ENCODE results near the gene DAB2IP.
"Not testable (repeated sequence)": the region's sequence is repeated elsewhere in the genome, so short reads cannot be mapped to it uniquely, and the experiment has no call there.

The DAB2IP gene

DNA sequence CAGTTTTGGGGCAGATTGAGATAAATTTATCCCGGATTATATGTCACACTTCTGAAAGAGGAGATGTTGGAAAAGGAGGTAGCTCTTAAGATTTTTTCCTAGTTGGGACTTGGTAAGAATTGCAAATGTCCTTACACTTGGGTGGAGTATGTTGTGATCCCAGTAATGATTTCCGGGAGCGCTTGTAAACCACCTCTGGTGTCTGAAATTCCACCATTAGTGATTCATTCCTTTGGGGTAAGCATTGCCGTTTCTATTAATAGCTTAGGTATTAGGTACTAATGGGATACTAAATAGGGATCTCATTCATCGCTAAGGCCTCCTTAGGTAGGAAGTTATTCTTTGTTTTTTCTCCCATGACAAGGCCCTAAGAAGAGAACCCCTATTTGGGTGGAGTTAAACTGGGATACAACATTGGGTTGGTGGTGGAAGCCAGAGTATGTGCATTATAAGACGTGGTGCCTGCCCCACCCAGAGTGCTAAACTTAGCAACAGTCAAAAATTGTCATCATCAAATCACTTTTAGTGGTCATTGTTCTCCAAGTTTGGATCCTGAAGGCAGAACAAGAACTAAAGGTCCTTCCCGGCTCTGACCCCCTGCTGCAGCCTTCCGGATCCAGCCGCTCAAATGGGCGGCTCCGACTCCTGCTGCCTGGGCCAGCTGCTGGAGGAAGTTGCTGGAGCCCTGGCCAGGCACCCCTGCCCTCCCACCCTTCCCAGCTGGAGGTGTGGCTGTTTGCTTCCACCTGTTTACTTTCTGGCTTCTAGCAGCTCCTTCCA is 31.7 kb upstream of the DAB2IP start:
- CTCF ChIA-PET = interaction anchor here (1.2 kb wide), 1 partner anchor 51 kb away, joined by 3 read pairs; no protein-coding TSS in a partner anchor
- H3K4me1 Mint-ChIP-seq = peaks cover 5% of the 10 kb centered on the region
- no peaks in the 10 kb centered on the region for H3K9me3 Mint-ChIP-seq
- H3K36me3 Mint-ChIP-seq = no peaks in the 10 kb centered on the region
- no peak overlapping the region for H3K4me3 Mint-ChIP-seq
- H3K27ac Mint-ChIP-seq = no peak overlapping the region
- H3K27me3 Mint-ChIP-seq = peaks cover 17% of the 10 kb centered on the region
- no peak for DNase-seq

DNA sequence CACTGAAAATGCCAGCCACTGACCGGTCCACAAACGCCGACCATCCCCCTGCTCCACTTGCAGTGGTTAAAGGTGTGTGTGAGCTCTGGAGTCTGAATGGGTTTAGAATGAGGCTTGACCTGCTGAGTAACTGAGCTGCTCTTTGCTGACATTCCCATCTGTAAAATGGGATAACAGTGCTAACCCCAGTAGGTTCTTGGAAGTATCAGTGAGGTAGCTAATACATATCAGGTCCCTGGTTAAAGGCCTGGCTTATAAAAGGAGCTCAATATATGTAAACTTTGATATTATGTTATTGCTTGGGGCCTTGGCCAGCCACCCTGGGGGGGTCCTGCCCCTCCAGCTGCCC is 31.1 kb upstream of the DAB2IP start:
- peaks cover 5% of the 10 kb centered on the region for H3K4me1 Mint-ChIP-seq
- DNase-seq = no peak
- H3K36me3 Mint-ChIP-seq = no peaks in the 10 kb centered on the region
- H3K9me3 Mint-ChIP-seq = no peaks in the 10 kb centered on the region
- no peak overlapping the region for H3K27ac Mint-ChIP-seq
- CTCF ChIA-PET = interaction anchor here (1.2 kb wide), 1 partner anchor 52 kb away, joined by 3 read pairs; no protein-coding TSS in a partner anchor
- peaks cover 17% of the 10 kb centered on the region for H3K27me3 Mint-ChIP-seq
- H3K4me3 Mint-ChIP-seq = no peak overlapping the region

DNA sequence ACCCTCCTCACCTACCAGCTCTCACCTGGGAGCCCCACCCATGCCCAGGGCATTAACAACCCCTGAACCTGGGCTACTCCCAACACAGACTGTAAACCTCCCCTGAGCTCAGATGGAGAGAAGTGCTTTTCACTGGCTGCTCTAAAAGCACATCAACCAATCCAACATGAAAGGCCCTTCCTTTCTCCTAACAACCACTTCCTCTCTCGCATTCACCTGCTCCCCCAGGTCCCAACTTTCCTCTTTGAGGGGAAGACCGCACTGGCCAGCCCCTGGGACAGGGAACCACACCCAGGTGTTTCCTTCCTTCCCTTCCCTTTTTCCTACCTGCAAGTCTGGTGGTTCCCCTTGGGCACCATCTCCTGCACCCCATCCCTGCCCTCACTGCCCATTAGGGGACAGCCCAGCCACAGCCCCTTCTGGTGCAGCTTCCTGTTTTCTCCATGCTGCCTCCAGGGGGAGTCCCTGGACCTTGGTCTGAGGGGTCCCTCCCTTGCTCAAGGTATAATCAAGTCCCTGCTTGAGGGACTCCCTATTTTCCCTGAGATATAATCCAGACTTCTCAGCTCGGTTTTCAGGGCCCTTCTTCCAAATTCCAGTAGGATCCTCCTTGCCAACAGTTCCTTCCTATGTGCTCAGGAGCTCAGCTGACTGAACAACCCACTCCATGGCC is 30.5 kb upstream of the DAB2IP start:
- Mint-ChIP-seq H3K9me3 (no peaks in the 10 kb centered on the region), H3K27me3 (peaks cover 20% of the 10 kb centered on the region), H3K4me3 (no peak overlapping the region), H3K36me3 (no peaks in the 10 kb centered on the region), H3K27ac (peak overlapping the region; percentile 9), H3K4me1 (peaks cover 5% of the 10 kb centered on the region)
- CTCF ChIA-PET = interaction anchor here (1.2 kb wide), 1 partner anchor 52 kb away, joined by 3 read pairs; no protein-coding TSS in a partner anchor
- DNase-seq = peak; percentile 24

DNA sequence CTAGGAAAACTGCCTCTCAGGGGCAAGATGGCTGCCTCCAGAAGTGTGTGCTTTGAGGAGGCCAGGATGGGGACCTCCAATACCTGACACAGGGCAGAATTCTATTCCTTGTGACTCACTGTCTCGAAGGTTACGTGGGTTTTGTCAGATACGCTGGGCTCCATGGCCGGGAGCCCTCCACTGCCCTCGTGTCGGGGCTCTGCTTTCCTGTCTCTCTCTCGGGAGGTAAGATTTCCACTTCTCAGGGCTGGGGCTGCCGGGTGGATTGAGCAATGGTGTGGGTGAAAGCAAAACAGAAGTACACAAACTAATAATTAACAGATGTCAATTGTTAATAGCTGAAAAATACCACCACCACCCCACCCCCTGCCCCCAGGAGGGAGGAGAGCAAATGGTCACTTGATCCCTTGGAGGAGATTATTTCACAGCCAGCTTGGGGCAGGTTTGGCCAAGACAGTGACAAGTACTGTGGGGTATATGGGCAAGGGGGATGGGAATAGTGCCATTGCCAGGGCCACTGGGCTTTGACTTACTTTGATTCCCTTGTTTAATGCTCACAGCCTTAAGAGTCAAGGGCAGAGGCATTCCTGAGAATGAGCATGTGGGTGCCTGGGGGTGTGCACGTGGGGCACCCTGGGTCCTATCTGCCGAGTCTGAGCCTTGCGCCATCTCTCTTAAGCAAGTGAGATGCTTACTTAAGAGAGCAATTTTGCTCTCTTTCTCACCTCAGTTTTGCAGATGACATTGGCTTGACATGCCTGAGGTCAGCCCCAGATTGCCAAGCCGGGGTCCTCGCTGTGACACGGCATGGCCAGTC is 28.8 kb upstream of the DAB2IP start:
- no peak overlapping the region for H3K27ac Mint-ChIP-seq
- H3K27me3 Mint-ChIP-seq = peaks cover 29% of the 10 kb centered on the region
- no peak overlapping the region for H3K4me3 Mint-ChIP-seq
- no peaks in the 10 kb centered on the region for H3K36me3 Mint-ChIP-seq
- DNase-seq = no peak
- CTCF ChIA-PET = no interaction called here
- peaks cover 5% of the 10 kb centered on the region for H3K4me1 Mint-ChIP-seq
- no peaks in the 10 kb centered on the region for H3K9me3 Mint-ChIP-seq

DNA sequence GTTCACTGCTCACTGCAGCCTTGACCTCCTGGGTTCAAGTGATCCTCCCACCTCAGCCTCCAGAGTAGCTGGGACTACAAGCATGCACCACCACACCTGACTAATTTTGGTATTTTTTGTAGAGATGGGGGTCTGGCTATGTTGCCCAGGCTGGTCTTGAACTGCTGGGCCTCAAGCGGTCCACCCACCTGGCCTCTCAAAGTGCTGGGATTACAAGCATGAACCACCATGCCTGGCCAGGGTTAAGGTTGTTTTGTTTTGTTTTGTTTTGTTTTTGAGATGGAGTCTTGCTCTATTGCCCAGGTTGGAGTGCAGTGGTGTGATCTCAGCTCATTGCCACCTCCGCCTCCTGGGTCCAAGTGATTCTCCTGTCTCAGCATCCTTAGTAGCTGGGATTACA is 28.0 kb upstream of the DAB2IP start:
- H3K9me3 Mint-ChIP-seq, CTCF ChIA-PET, H3K27ac Mint-ChIP-seq, H3K36me3 Mint-ChIP-seq, H3K4me3 Mint-ChIP-seq, H3K4me1 Mint-ChIP-seq, DNase-seq: not testable (repeated sequence)
- peaks cover 38% of the 10 kb centered on the region for H3K27me3 Mint-ChIP-seq

DNA sequence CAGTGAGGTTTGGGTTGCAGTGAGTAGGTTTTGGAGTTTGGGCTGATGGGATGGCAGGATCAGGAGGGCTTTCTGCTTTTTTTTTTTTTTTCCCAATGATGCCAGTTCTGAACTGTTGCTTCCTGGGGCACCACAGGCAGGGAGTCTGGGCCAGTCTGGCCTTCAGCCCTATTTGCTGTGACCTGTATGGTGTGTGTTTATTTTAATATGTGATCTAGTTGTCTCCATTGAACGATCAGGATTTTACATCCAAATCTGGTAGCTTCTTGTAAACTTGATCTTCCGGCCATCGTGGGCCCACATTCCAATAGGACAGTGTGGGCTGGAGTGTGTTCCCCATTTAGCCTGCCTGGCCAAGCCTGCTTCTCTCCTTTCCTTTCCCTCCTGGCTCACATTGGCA is 25.8 kb upstream of the DAB2IP start:
- H3K27me3 Mint-ChIP-seq = peaks cover 36% of the 10 kb centered on the region
- no peak overlapping the region for H3K27ac Mint-ChIP-seq
- H3K4me3 Mint-ChIP-seq = no peak overlapping the region
- CTCF ChIA-PET = no interaction called here
- DNase-seq = no peak
- H3K36me3 Mint-ChIP-seq = no peaks in the 10 kb centered on the region
- no peaks in the 10 kb centered on the region for H3K9me3 Mint-ChIP-seq
- peaks cover 5% of the 10 kb centered on the region for H3K4me1 Mint-ChIP-seq

DNA sequence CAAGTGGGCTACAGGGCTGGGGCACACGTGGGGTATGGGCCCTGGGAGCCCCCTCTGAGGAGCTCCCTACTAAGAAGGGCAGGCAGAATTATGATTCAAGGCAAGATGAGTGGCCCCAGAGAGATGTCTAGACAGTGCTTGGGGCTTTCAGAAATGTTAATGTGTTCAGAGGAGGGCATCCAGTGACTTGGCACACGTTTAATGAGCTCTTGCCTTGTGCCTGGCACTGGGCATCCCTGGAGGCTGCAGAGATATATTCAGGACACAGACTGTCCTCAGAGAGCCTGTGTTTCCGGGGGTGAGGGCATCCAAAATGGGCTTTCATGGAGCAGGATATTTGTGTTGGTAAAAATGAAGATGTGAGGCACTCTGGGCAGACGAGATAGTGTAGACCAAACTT is 25.4 kb upstream of the DAB2IP start:
- no peak overlapping the region for H3K27ac Mint-ChIP-seq
- CTCF ChIA-PET = no interaction called here
- no peak overlapping the region for H3K4me3 Mint-ChIP-seq
- DNase-seq = no peak
- H3K4me1 Mint-ChIP-seq = peaks cover under 1% of the 10 kb centered on the region
- H3K36me3 Mint-ChIP-seq = no peaks in the 10 kb centered on the region
- peaks cover 32% of the 10 kb centered on the region for H3K27me3 Mint-ChIP-seq
- no peaks in the 10 kb centered on the region for H3K9me3 Mint-ChIP-seq

DNA sequence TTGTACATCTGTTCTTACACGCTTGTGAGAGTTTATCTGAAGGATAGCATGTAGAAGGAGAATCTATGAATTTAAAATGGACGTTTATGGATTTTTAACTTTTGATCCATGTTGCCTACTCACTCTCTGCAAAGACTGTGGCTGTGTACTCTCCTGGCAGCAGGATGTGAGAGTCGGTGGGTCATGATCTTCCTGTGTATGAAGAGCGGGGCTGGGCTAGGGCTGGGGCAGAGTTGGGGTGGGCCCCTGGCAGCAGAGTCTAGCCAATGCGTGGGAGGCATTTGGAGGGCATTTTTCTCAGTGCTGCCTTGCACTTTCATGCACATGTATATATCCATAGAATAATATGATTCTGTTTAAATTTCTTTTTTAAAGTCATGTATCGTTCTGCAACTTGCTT is 24.0 kb upstream of the DAB2IP start:
- CTCF ChIA-PET = no interaction called here
- Mint-ChIP-seq H3K9me3 (no peaks in the 10 kb centered on the region), H3K27me3 (peaks cover 26% of the 10 kb centered on the region), H3K4me3 (no peak overlapping the region), H3K36me3 (no peaks in the 10 kb centered on the region), H3K4me1 (no peaks in the 10 kb centered on the region), H3K27ac (no peak overlapping the region)
- no peak for DNase-seq

DNA sequence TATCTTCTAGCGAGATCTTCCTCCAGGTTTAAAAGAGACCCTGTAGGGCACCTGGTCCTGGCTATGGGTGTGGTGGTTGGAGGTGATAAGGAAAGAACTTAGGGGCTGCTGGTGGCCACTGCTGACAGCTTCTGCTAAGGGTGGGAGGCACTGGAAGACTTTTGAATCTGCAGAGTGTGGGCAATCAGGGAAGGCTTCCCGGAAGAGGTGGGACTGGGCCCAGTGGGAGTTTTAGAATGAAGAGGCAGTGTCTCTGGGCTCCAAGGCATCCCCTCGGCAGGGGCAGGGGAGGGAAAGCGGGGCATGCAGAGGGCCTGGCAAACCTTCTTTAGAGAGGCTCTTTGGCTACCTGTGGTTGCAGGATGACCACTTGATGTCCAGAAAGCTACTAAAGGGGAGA is 23.0 kb upstream of the DAB2IP start:
- H3K27me3 Mint-ChIP-seq = peaks cover 26% of the 10 kb centered on the region
- no peaks in the 10 kb centered on the region for H3K9me3 Mint-ChIP-seq
- H3K36me3 Mint-ChIP-seq = no peaks in the 10 kb centered on the region
- H3K4me1 Mint-ChIP-seq = no peaks in the 10 kb centered on the region
- H3K27ac Mint-ChIP-seq = no peak overlapping the region
- CTCF ChIA-PET = no interaction called here
- H3K4me3 Mint-ChIP-seq = no peak overlapping the region
- no peak for DNase-seq

DNA sequence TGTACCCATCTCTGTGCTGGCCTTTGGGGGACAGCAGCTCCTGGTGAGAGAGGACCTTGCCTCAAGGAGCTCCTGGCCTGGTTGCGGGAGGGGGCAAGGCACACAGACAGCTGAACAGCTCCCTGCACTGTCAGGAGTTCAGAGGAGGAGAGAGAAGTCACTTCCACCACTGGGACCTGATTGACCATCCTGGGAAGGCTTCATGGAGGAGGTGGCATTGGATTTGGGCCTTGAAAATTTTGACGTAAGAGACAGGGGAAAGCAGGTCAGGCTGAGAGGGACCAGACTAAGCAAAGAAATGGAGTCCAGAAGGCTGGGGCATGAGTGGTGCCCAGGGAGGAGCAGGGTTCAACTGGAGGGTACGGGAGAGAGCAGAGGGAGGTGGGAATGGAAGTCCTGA is 20.3 kb upstream of the DAB2IP start:
- Mint-ChIP-seq H3K27ac (no peak overlapping the region), H3K27me3 (peaks cover 32% of the 10 kb centered on the region), H3K9me3 (no peaks in the 10 kb centered on the region), H3K4me1 (peaks cover 6% of the 10 kb centered on the region), H3K36me3 (no peaks in the 10 kb centered on the region), H3K4me3 (no peak overlapping the region)
- CTCF ChIA-PET = interaction anchor here (1.3 kb wide), 1 partner anchor 85 kb away, joined by 4 read pairs; no protein-coding TSS in a partner anchor
- no peak for DNase-seq

DNA sequence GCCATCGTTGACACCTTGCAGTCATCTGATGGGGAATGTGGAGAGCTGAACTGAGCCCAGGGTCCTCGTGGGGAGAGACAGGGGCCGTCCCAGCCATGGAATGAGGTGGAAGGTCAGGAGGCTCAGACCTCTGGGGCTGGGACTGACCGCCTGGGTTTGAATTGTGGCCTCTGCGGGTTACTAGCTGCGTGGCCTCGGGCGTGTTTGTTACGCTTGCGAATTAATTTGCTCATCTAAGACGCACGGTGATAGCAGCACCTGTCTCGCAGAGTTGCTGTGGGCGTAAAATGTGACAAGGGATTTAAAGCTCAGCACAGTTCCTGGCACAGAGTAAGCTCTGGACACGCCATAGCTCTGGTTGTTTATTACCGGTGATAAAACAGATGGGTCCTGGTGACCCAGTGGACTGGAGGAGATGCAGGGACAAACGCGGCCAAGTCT is 19.4 kb upstream of the DAB2IP start:
- CTCF ChIA-PET = interaction anchor here (0.9 to 1.3 kb wide), 2 partner anchors 86 to 464 kb away, joined by 3 to 4 read pairs; no protein-coding TSS in a partner anchor
- Mint-ChIP-seq H3K4me3 (no peak overlapping the region), H3K36me3 (no peaks in the 10 kb centered on the region), H3K9me3 (no peaks in the 10 kb centered on the region), H3K27ac (no peak overlapping the region), H3K27me3 (peaks cover 39% of the 10 kb centered on the region), H3K4me1 (peaks cover 6% of the 10 kb centered on the region)
- DNase-seq = no peak

DNA sequence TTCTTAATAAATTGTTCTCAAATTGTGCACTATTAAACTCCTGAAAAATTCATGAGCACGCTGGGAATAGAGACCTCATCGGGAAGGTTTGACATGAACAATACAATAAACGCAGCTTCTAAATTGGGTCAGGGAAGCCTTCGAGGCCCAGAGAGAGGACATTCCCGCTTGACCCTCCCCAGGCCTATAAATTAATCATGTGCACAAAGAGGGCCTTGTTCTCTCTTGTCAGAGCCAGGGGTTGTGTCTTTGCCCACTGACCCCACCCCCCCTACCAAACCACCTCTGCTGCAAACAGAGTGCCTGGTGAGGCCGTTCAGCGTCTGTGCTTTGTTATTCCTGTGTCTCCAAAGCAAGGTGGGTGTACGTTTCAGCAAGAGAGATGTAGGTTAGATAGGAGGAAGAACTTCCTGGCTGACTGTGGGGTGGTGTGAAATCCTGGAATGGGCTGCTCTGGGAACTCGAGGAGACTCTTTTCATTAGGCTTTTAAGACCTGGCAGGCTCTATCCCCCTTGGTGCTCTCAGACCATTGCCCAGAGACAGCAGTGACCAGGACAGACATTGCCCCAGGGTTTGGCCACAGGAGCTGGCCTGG is 18.2 kb upstream of the DAB2IP start:
- Mint-ChIP-seq H3K27ac (no peak overlapping the region), H3K9me3 (no peaks in the 10 kb centered on the region), H3K27me3 (peaks cover 39% of the 10 kb centered on the region), H3K36me3 (no peaks in the 10 kb centered on the region), H3K4me1 (peaks cover 6% of the 10 kb centered on the region), H3K4me3 (no peak overlapping the region)
- DNase-seq = no peak
- CTCF ChIA-PET = interaction anchor here (0.9 kb wide), 1 partner anchor 463 kb away, joined by 3 read pairs; no protein-coding TSS in a partner anchor

DNA sequence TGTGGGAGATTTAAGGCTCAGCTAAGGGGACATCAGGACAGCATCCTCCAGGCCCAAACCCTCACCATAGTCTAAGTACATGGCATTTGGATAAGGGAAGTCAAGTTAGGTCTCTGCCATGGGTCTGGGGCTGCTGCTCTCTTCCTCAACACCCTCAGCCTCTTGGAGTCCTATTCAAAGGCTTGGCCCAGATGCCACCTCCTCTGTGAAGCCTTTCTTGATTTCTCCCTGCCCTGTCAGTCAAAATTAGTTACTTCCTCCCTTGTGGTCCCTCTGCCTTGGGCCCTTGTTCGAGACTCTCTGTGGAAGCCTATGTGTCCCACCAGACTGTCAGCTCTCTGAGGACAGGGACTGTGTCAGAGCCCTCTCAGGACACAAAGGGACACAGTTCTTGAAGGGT is 17.7 kb upstream of the DAB2IP start:
- H3K27me3 Mint-ChIP-seq = peaks cover 40% of the 10 kb centered on the region
- no peak overlapping the region for H3K4me3 Mint-ChIP-seq
- CTCF ChIA-PET = no interaction called here
- DNase-seq = no peak
- no peaks in the 10 kb centered on the region for H3K9me3 Mint-ChIP-seq
- no peak overlapping the region for H3K27ac Mint-ChIP-seq
- H3K4me1 Mint-ChIP-seq = peaks cover 6% of the 10 kb centered on the region
- no peaks in the 10 kb centered on the region for H3K36me3 Mint-ChIP-seq

Data from activated naive CD4-positive, alpha-beta T cell treated with anti-CD3 and anti-CD28 coated beads, Interleukin-2, amount 10 ng/mL, durations not matched to agents 7 days and 5 days (primary cell).